GM23338 (cell line): ENCODE data around the gene GFOD1.

Experiments used
- CREB1 ChIP-seq: fragments of 250-450 bp; sonication (Bioruptor Pico); IDR thresholded peaks from 2 replicates; pipeline ENCODE4 v1.5.0; 2020; ENCODE audit warnings: low read depth, mild to moderate bottlenecking, moderate library complexity
- CTCF ChIP-seq, 2 experiments: fragments of 200-600 bp in 1 of 2; sonication (generic) in 1 of 2; conservative IDR thresholded peaks; 2 replicates each; pipeline versions ENCODE4 v1.5.1 to v1.6.1; 2016 to 2017; ENCODE audit warnings: antibody characterized with exemption in 2 of 2, low read depth in 2 of 2, mild to moderate bottlenecking in 2 of 2, moderate library complexity in 1 of 2
- ETS1 ChIP-seq: IDR thresholded peaks from 2 replicates; pipeline ENCODE4 v1.6.1; 2016; ENCODE audit warnings: antibody characterized with exemption
- EZH2 ChIP-seq: fragments of 200-600 bp; sonication (generic); IDR thresholded peaks from one replicate; pipeline ENCODE4 v1.8.0; 2017; ENCODE audit warnings: antibody characterized with exemption, mild to moderate bottlenecking, low read depth; ENCODE audit not compliant: unreplicated experiment
- EZH2phosphoT487 ChIP-seq: fragments of 200-600 bp; sonication (generic); IDR thresholded peaks from one replicate; pipeline ENCODE4 v1.8.1; 2018; ENCODE audit warnings: antibody characterized with exemption; ENCODE audit not compliant: unreplicated experiment
- JUNB ChIP-seq: IDR thresholded peaks from one replicate; pipeline ENCODE4 v1.6.1; 2016; ENCODE audit warnings: antibody characterized with exemption; ENCODE audit not compliant: unreplicated experiment
- NANOG ChIP-seq: IDR thresholded peaks from 2 replicates; pipeline ENCODE4 v1.6.1; 2016; ENCODE audit warnings: antibody characterized with exemption, borderline replicate concordance
- POLR2AphosphoS5 ChIP-seq: IDR thresholded peaks from 2 replicates; pipeline ENCODE4 v1.6.1; 2016; ENCODE audit warnings: antibody characterized with exemption, low read depth
- REST ChIP-seq: IDR thresholded peaks from one replicate; pipeline ENCODE4 v1.6.1; 2018; ENCODE audit warnings: antibody characterized with exemption; ENCODE audit not compliant: unreplicated experiment
- STAT1 ChIP-seq: IDR thresholded peaks from one replicate; pipeline ENCODE4 v1.6.1; 2016; ENCODE audit warnings: antibody characterized with exemption; ENCODE audit not compliant: unreplicated experiment
- ZNF114 ChIP-seq: fragments of 250-450 bp; sonication (Bioruptor Pico); IDR thresholded peaks from 2 replicates; pipeline ENCODE4 v1.5.0; 2020; ENCODE audit warnings: mild to moderate bottlenecking, moderate library complexity
- ZNF331 ChIP-seq: fragments of 250-450 bp; sonication (Bioruptor Pico); IDR thresholded peaks from 2 replicates; pipeline ENCODE4 v1.5.0; 2020; ENCODE audit warnings: low read depth, mild to moderate bottlenecking, moderate library complexity

- TF ChIP-seq EZH2 (no peak), CTCF (conservative IDR thresholded peaks at IDR 0.05; ENCODE audit: low read depth in 2 of 2) (no peak), ETS1 (no peak), EZH2phosphoT487 (no peak), POLR2AphosphoS5 (no peak), REST (no peak), STAT1 (no peak), ZNF114 (CRISPR knock-in tag) (no peak), NANOG (no peak), JUNB (no peak), CREB1 (CRISPR knock-in tag) (no peak), ZNF331 (CRISPR knock-in tag) (no peak)
Observed at GRCh38 chr6:13384966-13385365, 102.4 kb downstream of the GFOD1 start.
